ENCODE results near the gene TAS2R1.

The TAS2R1 gene

DNA sequence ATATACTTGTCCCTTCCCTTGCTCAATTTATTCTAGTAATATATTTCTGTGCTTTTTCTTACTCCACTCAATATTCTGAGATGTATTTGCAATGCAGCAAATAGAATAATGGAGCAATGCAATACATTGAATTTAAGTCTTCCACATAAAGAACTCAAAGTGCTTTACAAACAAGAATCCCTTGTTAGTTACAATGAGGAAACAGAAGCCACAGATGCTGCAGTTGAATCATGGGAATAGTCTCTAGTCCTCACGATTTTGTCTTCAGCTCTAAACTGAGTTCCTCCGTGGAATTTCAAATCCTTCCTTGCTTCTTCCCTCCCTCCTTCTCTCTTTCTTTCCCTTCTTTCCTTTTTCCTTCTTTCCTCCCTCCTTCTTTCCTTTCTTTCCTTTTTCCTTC, 12.5 kb upstream of the TAS2R1 start:
- TF ChIP-seq ZFX (IDR thresholded peaks at IDR 0.05; ENCODE audit: borderline replicate concordance) (no peak), CTCF (IDR thresholded peaks at IDR 0.05) (no peak)
- no peak overlapping the region for H3K27ac ChIP-seq

GRCh38 chr5:9641806-9642355, 11.7 kb upstream of the TAS2R1 start:
- TF ChIP-seq CTCF (IDR thresholded peaks at IDR 0.05): no peak

DNA sequence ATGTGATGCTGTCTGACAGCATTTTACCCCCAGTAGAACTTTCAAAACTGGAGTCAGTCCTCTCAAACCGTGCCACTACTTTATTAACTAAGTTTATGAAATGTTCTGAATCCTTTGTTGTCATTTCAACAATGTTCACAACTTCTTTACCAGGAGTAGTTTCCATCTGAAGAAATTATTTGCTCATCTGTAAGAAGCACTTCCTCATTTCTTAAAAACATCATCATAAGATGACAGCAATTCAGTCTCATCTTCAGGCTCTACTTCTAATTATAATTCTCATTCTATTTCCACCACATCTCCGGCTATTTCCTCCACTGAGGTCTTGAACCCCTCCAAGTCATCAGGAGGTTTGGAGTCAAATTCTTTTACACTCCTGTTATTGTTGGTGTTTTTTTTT, 2.3 kb upstream of the TAS2R1 start:
- TF ChIP-seq ZFX (IDR thresholded peaks at IDR 0.05; ENCODE audit: borderline replicate concordance) (no peak), CTCF (IDR thresholded peaks at IDR 0.05) (no peak)
- H3K27ac ChIP-seq: no peak overlapping the region

More at GRCh38 chr5:9641806-9642355, 11.7 kb upstream of the TAS2R1 start:
- H3K27ac ChIP-seq: no peak overlapping the region

DNA sequence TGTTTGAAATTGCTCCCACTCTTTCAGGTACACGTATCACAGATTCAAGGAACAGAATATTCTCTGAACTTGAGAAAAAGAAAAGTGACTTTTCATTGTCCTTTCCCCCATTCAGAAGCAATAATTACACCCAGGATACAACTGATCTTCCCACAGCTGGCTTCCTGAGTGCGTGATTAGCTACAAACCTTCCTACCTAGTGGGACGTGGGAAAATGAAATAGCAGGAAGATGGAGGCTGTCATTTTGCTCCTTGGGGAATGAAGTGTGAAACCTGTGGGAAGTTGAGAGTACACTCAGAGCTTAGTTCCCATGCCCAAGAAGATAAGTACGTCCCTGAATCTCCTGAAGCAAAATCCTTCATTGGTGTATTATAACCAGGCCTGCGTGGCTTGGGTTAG, 2.6 kb downstream of the TAS2R1 start:
- no peak for TF ChIP-seq ZFX (IDR thresholded peaks at IDR 0.05; ENCODE audit: borderline replicate concordance)
- no peak for TF ChIP-seq CTCF (IDR thresholded peaks at IDR 0.05)
- H3K27ac ChIP-seq: no peak overlapping the region

GRCh38 chr5:9626955-9627354, 3.2 kb downstream of the TAS2R1 start:
- TF ChIP-seq CTCF (IDR thresholded peaks at IDR 0.05) (no peak), ZFX (IDR thresholded peaks at IDR 0.05; ENCODE audit: borderline replicate concordance) (no peak)

GRCh38 chr5:9625731-9626130, 4.4 kb downstream of the TAS2R1 start:
- TF ChIP-seq CTCF (IDR thresholded peaks at IDR 0.05) (no peak), ZFX (IDR thresholded peaks at IDR 0.05; ENCODE audit: borderline replicate concordance) (no peak)
- no peak overlapping the region for H3K27ac ChIP-seq

More at GRCh38 chr5:9626955-9627354, 3.2 kb downstream of the TAS2R1 start:
- H3K27ac ChIP-seq: no peak overlapping the region

- TF ChIP-seq ZFX (IDR thresholded peaks at IDR 0.05; ENCODE audit: borderline replicate concordance) (no peak), CTCF (IDR thresholded peaks at IDR 0.05) (no peak)
- no peak overlapping the region for H3K27ac ChIP-seq
Measured at GRCh38 chr5:9625286-9625685, 4.9 kb downstream of the TAS2R1 start.

All from 22Rv1 (cell line).